Activated CD4-positive, alpha-beta T cell treated with anti-CD3 and anti-CD28 coated beads, Interleukin-2, Interleukin-4, amounts not matched to agents 100 ng/mL and 50 ng/mL, durations not matched to agents 16 hours and 8 hours (primary cell): Measurements from ENCODE around the gene UPB1.

Source experiments
- DNase-seq: peaks from one replicate; pipeline ENCODE4 v3.0.0-alpha.2; 2020; ENCODE audit warnings: low spot score

Gene UPB1

GRCh38 chr22:24565077-24565476 lies 69.9 kb downstream of the UPB1 start:
- DNase-seq, result no peak

DNA sequence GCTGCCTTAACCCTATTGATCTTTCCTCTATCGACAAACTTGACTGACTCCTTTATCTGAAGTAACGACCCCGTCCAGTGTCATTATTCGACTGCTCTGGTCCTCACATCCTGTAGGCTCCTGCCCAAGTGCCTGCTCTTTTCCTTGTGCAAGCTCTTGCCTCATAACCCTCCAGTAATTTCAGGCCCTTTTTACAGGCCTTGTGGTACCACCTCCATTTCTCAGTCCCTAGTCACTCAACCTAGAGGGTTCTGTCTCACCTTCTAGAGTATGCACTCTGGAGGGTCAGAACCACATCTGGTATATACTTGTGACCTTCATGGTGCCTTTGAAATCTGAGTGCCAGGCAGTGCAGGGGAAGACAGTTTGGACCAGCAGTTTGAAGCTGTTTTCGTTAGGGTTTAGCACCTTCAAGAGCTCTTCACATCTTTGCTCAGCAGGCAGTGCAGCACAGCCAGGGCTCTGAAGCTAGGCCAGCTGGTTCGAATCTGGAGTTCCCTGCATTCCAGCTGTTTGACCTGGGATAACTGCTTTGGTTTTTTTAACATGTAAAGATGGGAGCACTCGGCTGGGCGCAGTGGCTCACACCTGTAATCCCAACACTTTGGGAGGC lies 71.9 kb downstream of the UPB1 start:
- no peak for DNase-seq

DNA sequence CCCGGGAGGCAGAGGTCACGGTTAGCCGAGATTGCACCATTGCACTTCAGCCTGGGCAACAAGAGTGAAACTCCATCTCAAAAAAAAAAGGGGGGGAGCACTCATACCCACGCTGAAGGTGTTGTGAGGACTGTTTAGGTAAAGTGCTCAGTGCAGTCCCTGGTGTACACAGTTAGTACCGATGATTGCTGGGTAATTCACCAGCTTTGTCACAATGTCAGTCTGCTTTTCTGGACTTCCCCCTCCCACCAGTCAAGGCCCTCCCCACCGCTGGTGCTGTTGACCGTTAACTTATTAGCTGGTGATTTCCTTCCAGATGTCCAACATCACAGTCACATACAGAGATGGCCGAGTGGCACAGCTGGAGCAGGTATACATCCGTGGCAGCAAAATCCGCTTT lies 72.5 kb downstream of the UPB1 start:
- no peak for DNase-seq

DNA sequence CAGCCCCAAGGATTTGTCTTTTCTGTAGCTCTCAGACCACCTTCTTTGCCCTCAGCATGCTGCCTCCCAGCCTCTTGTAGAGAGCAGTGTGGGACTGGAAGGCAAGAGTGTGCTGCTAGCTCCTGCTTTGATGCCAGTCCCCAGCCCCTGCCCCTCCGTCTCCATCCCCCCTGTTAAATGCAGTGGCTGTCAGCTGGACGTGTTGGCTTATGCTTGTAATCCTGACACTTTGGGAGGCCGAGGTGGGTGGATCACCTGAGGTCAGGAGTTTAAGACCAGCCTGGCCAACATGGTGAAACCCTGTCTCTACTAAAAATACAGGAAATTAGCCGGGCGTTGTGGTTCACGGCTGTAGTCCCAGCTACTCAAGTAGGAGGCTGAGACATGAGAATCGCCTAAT lies 76.1 kb downstream of the UPB1 start:
- DNase-seq, result no peak

GRCh38 chr22:24576778-24577177 lies 81.6 kb downstream of the UPB1 start:
- no peak for DNase-seq
